Neuronal stem cell (in vitro differentiated cells): ENCODE data around the gene PDXP.

Experiments used
- DNase-seq: peaks from one replicate; pipeline ENCODE4 v3.0.0-alpha.2; 2013; ENCODE audit warnings: low spot score
- H2AFZ ChIP-seq: one replicate; pipeline ENCODE4 v1.6.1; 2013; ENCODE audit warnings: mild to moderate bottlenecking, low read length, inconsistent platforms
- H2AK5ac ChIP-seq: 2 replicates; pipeline ENCODE4 v1.6.1; 2013; ENCODE audit warnings: low read depth, mild to moderate bottlenecking, inconsistent platforms, low read length, moderate library complexity, mixed read lengths
- H2BK120ac ChIP-seq: 2 replicates; pipeline ENCODE4 v1.6.1; 2013; ENCODE audit warnings: low read depth, mild to moderate bottlenecking, inconsistent platforms, low read length, moderate library complexity, mixed read lengths
- H2BK12ac ChIP-seq: one replicate; pipeline ENCODE4 v1.6.1; 2013; ENCODE audit warnings: low read length, inconsistent platforms
- H2BK15ac ChIP-seq: 2 replicates; pipeline ENCODE4 v1.6.1; 2013; ENCODE audit warnings: mild to moderate bottlenecking, low read length, inconsistent platforms, mixed read lengths
- H2BK5ac ChIP-seq: one replicate; pipeline ENCODE4 v1.6.1; 2013; ENCODE audit warnings: inconsistent platforms, mild to moderate bottlenecking, low read length, moderate library complexity
- H3K14ac ChIP-seq: one replicate; pipeline ENCODE4 v1.6.1; 2013; ENCODE audit warnings: low read length, inconsistent platforms
- H3K18ac ChIP-seq: 2 replicates; pipeline ENCODE4 v1.6.1; 2013; ENCODE audit warnings: low read length, inconsistent platforms
- H3K23ac ChIP-seq: 2 replicates; pipeline ENCODE4 v1.6.1; 2013; ENCODE audit warnings: low read depth, mild to moderate bottlenecking, mixed read lengths, low read length, inconsistent platforms; ENCODE audit not compliant: poor library complexity
- H3K27ac ChIP-seq: replicated peaks from 3 replicates; pipeline ENCODE4 v1.5.1; 2013; ENCODE audit warnings: low read length, inconsistent platforms
- H3K27me3 ChIP-seq, 3 experiments: 2 replicates each; pipeline ENCODE4 v1.6.1; 2013; ENCODE audit warnings: low read length in 3 of 3, mild to moderate bottlenecking in 2 of 3, inconsistent platforms in 1 of 3, low read depth in 1 of 3, mixed read lengths in 1 of 3, moderate library complexity in 1 of 3; ENCODE audit not compliant: control insufficient read depth in 3 of 3, insufficient read depth in 3 of 3
- H3K36me3 ChIP-seq, 2 donors: replicated peaks in 1 of 2; 2 replicates each; pipeline ENCODE4 v1.6.1; 2013; ENCODE audit warnings: low read length in 2 of 2; ENCODE audit not compliant: control insufficient read depth in 2 of 2, insufficient read depth in 2 of 2
- H3K4ac ChIP-seq: 2 replicates; pipeline ENCODE4 v1.6.1; 2013; ENCODE audit warnings: inconsistent platforms, mild to moderate bottlenecking, low read length, moderate library complexity
- H3K4me1 ChIP-seq, 2 donors: 1 replicate in 1 of 2; 2 replicates in 1 of 2; pipeline ENCODE4 v1.6.1; 2013; ENCODE audit warnings: low read length in 2 of 2, low read depth in 1 of 2; ENCODE audit not compliant: control insufficient read depth in 2 of 2, insufficient read depth in 1 of 2
- H3K4me2 ChIP-seq: one replicate; pipeline ENCODE4 v1.6.1; 2013; ENCODE audit warnings: mild to moderate bottlenecking, low read length, inconsistent platforms; ENCODE audit not compliant: insufficient read depth, poor library complexity, severe bottlenecking
- H3K4me3 ChIP-seq, 2 donors: 2 replicates each; pipeline ENCODE4 v1.5.1; 2013; ENCODE audit warnings: low read length in 2 of 2, mild to moderate bottlenecking in 2 of 2, inconsistent platforms in 1 of 2, moderate library complexity in 1 of 2
- H3K79me1 ChIP-seq: one replicate; pipeline ENCODE4 v1.6.1; 2013; ENCODE audit warnings: low read depth, mild to moderate bottlenecking, inconsistent platforms, low read length, moderate library complexity
- H3K9ac ChIP-seq: one replicate; pipeline ENCODE4 v1.6.1; 2013; ENCODE audit warnings: mild to moderate bottlenecking, low read depth, low read length, inconsistent platforms; ENCODE audit not compliant: poor library complexity
- H3K9me3 ChIP-seq, 2 donors: replicated peaks in 1 of 2; 2 replicates each; pipeline versions ENCODE3 to v1.6.1; 2013; ENCODE audit warnings: low read length in 2 of 2, mild to moderate bottlenecking in 2 of 2, inconsistent platforms in 1 of 2, low read depth in 1 of 2, mixed read lengths in 1 of 2, moderate library complexity in 1 of 2; ENCODE audit not compliant: control insufficient read depth in 2 of 2, insufficient read depth in 1 of 2
- H4K8ac ChIP-seq: one replicate; pipeline ENCODE4 v1.6.1; 2013; ENCODE audit warnings: low read depth, mild to moderate bottlenecking, inconsistent platforms, low read length, moderate library complexity
- H4K91ac ChIP-seq: one replicate; pipeline ENCODE4 v1.6.1; 2013; ENCODE audit warnings: low read length, low read depth, mild to moderate bottlenecking, inconsistent platforms; ENCODE audit not compliant: poor library complexity
- WGBS, 2 donors: extraction: QIAGEN DNeasy Blood & Tissue Kit; methylation state at CpG; one replicate each; pipeline ENCODE4 v1.1.7; 2013; ENCODE audit warnings: missing lambda C conversion rate in 2 of 2, mixed read lengths in 1 of 2; ENCODE audit not compliant: insufficient read length in 2 of 2, insufficient replicate concordance in 1 of 2; ENCODE audit errors: extremely low coverage in 2 of 2; 5-methylcytosine and 5-hydroxymethylcytosine counted together

PDXP gene

DNA sequence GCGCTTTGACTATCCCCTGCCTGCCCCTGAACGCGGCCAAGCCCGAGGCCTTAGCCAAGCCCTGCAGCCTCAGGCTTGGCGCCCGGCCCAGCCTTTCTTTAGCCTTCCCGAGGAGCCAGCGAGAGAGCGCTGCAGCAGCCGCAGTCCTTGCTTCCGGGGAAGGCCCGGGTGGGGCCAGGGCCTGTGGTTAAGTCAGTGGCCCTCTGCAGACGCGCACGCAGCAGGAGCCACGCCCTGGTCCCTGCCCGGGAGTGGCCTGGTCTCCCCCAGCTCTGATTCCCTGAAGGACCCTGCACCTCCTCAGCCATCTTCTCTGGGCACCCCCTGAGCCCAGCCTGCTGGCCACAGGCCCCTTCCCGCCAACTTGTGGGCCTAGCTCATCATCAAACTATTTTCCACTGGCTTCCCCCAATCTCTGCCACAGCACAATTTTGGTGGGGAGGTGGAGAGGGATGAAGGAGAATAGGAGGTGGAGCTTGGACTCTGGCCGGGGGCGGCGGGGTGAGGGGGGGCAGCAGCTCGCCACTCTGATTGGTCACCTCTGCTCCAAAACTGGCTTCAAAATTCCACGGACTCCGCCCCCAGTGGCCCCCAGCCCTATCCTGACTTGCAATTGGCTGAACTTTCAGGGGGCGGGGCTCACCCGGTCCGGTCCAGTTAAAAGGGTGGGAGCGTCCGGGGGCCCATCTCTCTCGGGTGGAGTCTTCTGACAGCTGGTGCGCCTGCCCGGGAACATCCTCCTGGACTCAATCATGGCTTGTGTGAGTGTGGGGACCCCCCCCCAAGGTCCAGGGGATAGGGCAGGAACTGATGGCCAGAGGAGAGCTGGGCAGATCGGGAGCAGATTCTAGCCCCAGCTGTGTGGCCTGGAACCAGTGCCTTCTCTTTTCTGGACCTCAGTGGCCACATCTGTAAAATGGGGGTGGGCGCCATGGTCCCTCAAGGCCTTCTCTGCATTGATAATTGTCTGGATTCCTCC is 16.7 kb downstream of the PDXP start, which contains the start of gene LGALS1:
LGALS1 (plus strand) TSS at position 686 of the 979 bp plus-strand sequence; CDS start at position 753, 67 bp downstream.
- no CpG with 5 or more reads among the region's 34 CpGs for WGBS, 2 donors
- no peaks in the 10 kb centered on the region for H3K9me3 ChIP-seq
- H2AFZ ChIP-seq = peak within 1 kb of the TSS; percentile 91
- H3K4me2 ChIP-seq = peak within 1 kb of the TSS; percentile 43
- peak within 1 kb of the TSS; percentile 63 for H2BK5ac ChIP-seq
- H3K14ac ChIP-seq = peak within 1 kb of the TSS; percentile 56
- peak within 1 kb of the TSS; percentile 76 for H3K4ac ChIP-seq
- H3K4me3 ChIP-seq = peak within 1 kb of the TSS; percentile 55 to 71
- peak within 1 kb of the TSS; percentile 88 for H2BK15ac ChIP-seq
- H4K8ac ChIP-seq = peak within 1 kb of the TSS; percentile 58
- H3K36me3 ChIP-seq = no peaks in the 10 kb centered on the region
- H3K23ac ChIP-seq = peak within 1 kb of the TSS; percentile 73
- H3K27ac ChIP-seq = peak within 1 kb of the TSS; percentile 62
- peak within 1 kb of the TSS; percentile 87 for H2BK120ac ChIP-seq
- peak within 1 kb of the TSS; percentile 95 for H4K91ac ChIP-seq
- H2BK12ac ChIP-seq = peak within 1 kb of the TSS; percentile 41
- H3K9ac ChIP-seq = peak within 1 kb of the TSS; percentile 44
- peaks cover 11 to 12% of the 10 kb centered on the region in 2 donors for H3K4me1 ChIP-seq
- peak within 1 kb of the TSS; percentile 97 for H2AK5ac ChIP-seq
- H3K27me3 ChIP-seq = peaks cover 0 to 2% (median 0%) of the 10 kb centered on the region in 3 experiments
- no peak for DNase-seq
- peaks cover 3% of the 10 kb centered on the region for H3K79me1 ChIP-seq
- peak within 1 kb of the TSS; percentile 89 for H3K18ac ChIP-seq

DNA sequence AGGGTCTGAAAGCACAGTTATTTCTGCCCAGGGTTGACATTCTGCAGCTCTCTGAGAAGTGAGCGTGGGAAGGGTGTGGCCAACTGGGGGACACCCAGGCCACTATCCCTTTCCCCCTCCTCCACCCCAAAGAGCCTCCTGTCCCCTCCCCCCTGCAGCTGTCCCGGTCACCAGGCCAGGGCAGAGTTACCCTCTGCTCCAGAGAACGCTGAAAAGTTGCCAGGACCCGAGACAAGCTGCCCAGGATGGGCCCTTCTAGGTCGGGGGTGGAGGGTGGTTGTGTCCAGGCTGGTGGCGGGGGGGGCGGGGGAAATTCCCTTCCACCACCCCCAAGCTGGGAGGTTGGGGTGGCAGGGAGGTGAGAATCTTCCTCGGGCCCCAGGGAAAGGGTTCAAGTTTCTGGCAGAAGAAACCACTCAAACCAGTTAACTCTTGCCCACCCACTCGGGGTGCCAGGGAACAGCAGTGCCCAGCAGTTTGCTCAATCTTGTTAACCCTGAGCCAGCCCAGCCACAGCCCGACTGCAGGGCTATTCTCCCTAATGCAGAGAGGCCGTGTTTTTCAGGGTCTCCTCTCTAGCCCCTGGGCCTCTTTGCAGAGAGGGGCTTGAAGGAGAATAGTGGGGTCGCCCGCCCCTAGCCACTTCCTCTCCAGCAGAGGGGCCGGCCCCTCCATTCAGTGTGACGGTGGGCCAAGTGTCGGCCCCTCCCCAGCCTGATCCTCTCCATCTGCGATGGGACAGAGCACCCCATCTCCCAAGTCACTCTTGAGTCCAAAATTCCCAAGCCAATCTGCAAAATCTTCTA is 17.6 kb downstream of the PDXP start:
- Histone ChIP-seq H3K4me1 (peaks cover 11 to 12% of the 10 kb centered on the region in 2 donors), H3K27ac (peak overlapping the region; percentile 62), H2BK5ac (no peak overlapping the region), H3K4me3 (peak overlapping the region; percentile 55 to 71), H3K79me1 (peaks cover 3% of the 10 kb centered on the region), H3K4ac (no peak overlapping the region), H3K36me3 (no peaks in the 10 kb centered on the region), H3K9ac (peak overlapping the region; percentile 27), H3K14ac (no peak overlapping the region), H4K91ac (no peak overlapping the region), H3K27me3 (peaks cover 0 to 2% (median 0%) of the 10 kb centered on the region in 3 experiments), H3K4me2 (peak overlapping the region; percentile 43), H4K8ac (no peak overlapping the region), H3K18ac (peak overlapping the region; percentile 25), H2BK15ac (peak overlapping the region; percentile 62), H2BK120ac (no peak overlapping the region), H2BK12ac (no peak overlapping the region), H3K9me3 (no peaks in the 10 kb centered on the region), H2AFZ (peak overlapping the region; percentile 91), H3K23ac (no peak overlapping the region), H2AK5ac (peak overlapping the region; percentile 76)
- no CpG with 5 or more reads among the region's 17 CpGs for WGBS, 2 donors
- DNase-seq = no peak

DNA sequence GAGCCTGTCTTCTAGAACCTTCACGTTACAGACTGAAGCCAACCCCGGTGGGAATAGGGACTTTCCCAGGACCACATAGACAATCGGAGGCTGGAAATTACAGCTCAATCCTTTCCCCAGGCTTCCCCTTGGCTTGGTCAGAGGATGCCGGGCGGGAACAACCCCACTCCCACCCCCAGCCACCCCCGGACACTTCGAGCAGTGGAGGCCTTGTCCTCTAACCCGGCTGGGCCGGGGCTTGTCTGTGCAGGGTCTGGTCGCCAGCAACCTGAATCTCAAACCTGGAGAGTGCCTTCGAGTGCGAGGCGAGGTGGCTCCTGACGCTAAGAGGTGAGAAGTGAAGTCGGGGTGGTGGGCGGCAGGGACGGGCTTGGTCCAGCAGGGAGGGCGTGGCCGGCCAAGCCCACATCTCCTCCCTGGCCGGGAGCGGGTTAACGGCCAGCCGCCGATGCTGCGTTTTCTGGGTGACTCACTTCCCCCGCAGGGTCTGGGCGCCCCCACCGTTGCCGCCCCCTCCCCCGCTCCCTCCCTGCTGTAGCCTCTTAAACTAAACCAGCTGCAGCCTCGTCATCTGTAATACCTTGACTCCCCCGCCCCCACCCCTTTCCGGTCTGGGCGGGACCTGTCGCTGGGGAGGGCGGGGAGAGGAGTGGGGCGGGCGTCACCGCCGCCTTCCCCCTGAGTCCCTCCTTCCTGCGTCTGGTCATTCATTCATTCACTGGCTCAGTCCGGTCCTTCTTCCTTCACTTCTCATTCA is 18.4 kb downstream of the PDXP start:
- Histone ChIP-seq H2BK5ac (no peak overlapping the region), H2AK5ac (peak overlapping the region; percentile 76), H3K9me3 (no peaks in the 10 kb centered on the region), H4K91ac (no peak overlapping the region), H3K4me3 (peak overlapping the region; percentile 55 to 72), H3K27me3 (peaks cover 0 to 2% (median 0%) of the 10 kb centered on the region in 3 experiments), H3K14ac (no peak overlapping the region), H2BK12ac (no peak overlapping the region), H3K4me1 (peaks cover 11 to 12% of the 10 kb centered on the region in 2 donors), H2BK15ac (peak overlapping the region; percentile 62), H4K8ac (no peak overlapping the region), H3K27ac (peak overlapping the region; percentile 62), H3K79me1 (no peaks in the 10 kb centered on the region), H3K36me3 (no peaks in the 10 kb centered on the region), H3K18ac (peak overlapping the region; percentile 93), H2BK120ac (no peak overlapping the region), H2AFZ (peak overlapping the region; percentile 91), H3K9ac (peak overlapping the region; percentile 54), H3K4me2 (peak overlapping the region; percentile 38), H3K23ac (no peak overlapping the region), H3K4ac (no peak overlapping the region)
- DNase-seq = peak; percentile 74
- no CpG with 5 or more reads among the region's 42 CpGs for WGBS, 2 donors
